Measurements from ENCODE around the gene RGS9.

- TF ChIP-seq, protein P1, sequence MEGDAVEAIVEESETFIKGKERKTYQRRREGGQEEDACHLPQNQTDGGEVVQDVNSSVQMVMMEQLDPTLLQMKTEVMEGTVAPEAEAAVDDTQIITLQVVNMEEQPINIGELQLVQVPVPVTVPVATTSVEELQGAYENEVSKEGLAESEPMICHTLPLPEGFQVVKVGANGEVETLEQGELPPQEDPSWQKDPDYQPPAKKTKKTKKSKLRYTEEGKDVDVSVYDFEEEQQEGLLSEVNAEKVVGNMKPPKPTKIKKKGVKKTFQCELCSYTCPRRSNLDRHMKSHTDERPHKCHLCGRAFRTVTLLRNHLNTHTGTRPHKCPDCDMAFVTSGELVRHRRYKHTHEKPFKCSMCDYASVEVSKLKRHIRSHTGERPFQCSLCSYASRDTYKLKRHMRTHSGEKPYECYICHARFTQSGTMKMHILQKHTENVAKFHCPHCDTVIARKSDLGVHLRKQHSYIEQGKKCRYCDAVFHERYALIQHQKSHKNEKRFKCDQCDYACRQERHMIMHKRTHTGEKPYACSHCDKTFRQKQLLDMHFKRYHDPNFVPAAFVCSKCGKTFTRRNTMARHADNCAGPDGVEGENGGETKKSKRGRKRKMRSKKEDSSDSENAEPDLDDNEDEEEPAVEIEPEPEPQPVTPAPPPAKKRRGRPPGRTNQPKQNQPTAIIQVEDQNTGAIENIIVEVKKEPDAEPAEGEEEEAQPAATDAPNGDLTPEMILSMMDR (IDR thresholded peaks at IDR 0.05; ENCODE audit: insufficient read depth, low read length): no peak
- TF ChIP-seq REST (IDR thresholded peaks at IDR 0.05; ENCODE audit: insufficient replicate concordance, low read depth): no peak
Observed at GRCh38 chr17:65243838-65244625, 106.9 kb downstream of the RGS9 start.

All from HL-60 (cell line).